CD4-positive, alpha-beta T cell (primary cell): Measurements from ENCODE around the gene QKI. TPM values are rescaled to one million over a fixed set of nuclear protein-coding genes. Genes with fewer than 3 reads are reported as not detected.

Experiments
- ATAC-seq: fragments of 200-7000 bp; cut with Tn5 transposase; one replicate; pipeline ENCODE4 v1.10.0; 2022; ENCODE audit warnings: mild to moderate bottlenecking; ENCODE audit not compliant: poor library complexity
- CTCF ChIA-PET: fragments of 350-600 bp; sonication (Branson Sonifier 250); formaldehyde crosslinking; loops from one replicate; lab custom pipeline; 2021; ENCODE audit warnings: antibody characterized with exemption, inconsistent platforms; lab: Charles Lee
- POLR2A ChIA-PET: fragments of 350-600 bp; sonication (Branson Sonifier 250); formaldehyde crosslinking; loops from one replicate; lab custom pipeline; 2021; ENCODE audit warnings: antibody characterized with exemption, inconsistent platforms; lab: Charles Lee
- DNase-seq, 14 experiments: peaks; one replicate each; pipeline ENCODE4 v3.0.0-alpha.2; 2013 to 2020; ENCODE audit warnings: mixed read lengths in 2 of 14
- H3K27ac ChIP-seq, 2 donors: one replicate each; pipeline versions ENCODE4 v1.5.1 to v1.7.0; 2013; ENCODE audit warnings: low read length in 2 of 2, low read depth in 1 of 2, mild to moderate bottlenecking in 1 of 2
- H3K27me3 ChIP-seq, 2 experiments: 1 replicate in 1 of 2; 2 replicates in 1 of 2; pipeline versions ENCODE4 v1.6.1 to v1.7.0; 2013; ENCODE audit warnings: low read length in 2 of 2, control low read depth in 1 of 2, mild to moderate bottlenecking in 1 of 2, moderate library complexity in 1 of 2; ENCODE audit not compliant: insufficient read depth in 2 of 2, control insufficient read depth in 1 of 2
- H3K36me3 ChIP-seq: one replicate; pipeline ENCODE4 v1.6.1; 2013; ENCODE audit warnings: low read length, control low read depth; ENCODE audit not compliant: insufficient read depth
- H3K4me1 ChIP-seq: one replicate; pipeline ENCODE4 v1.6.1; 2013; ENCODE audit warnings: low read length, control low read depth; ENCODE audit not compliant: insufficient read depth
- H3K4me3 ChIP-seq: one replicate; pipeline ENCODE4 v1.5.1; 2013; ENCODE audit warnings: mild to moderate bottlenecking, low read length, moderate library complexity
- H3K9me3 ChIP-seq, 2 experiments: 1 replicate in 1 of 2; 2 replicates in 1 of 2; pipeline versions ENCODE4 v1.6.1 to v1.7.0; 2013; ENCODE audit warnings: low read length in 2 of 2, mild to moderate bottlenecking in 2 of 2, control low read depth in 1 of 2, moderate library complexity in 1 of 2; ENCODE audit not compliant: control insufficient read depth in 1 of 2, insufficient read depth in 1 of 2
- H3K27ac Mint-ChIP-seq: one replicate; pipeline ENCODE4 v1.8.0; 2020; ENCODE audit warnings: mixed read lengths
- H3K27me3 Mint-ChIP-seq: one replicate; pipeline ENCODE4 v1.8.0; 2021; ENCODE audit warnings: mixed read lengths
- H3K36me3 Mint-ChIP-seq: one replicate; pipeline ENCODE4 v1.8.0; 2021; ENCODE audit warnings: low read depth, mixed read lengths
- H3K4me1 Mint-ChIP-seq: one replicate; pipeline ENCODE4 v1.8.0; 2021; ENCODE audit warnings: low read depth, mixed read lengths
- H3K4me3 Mint-ChIP-seq: one replicate; pipeline ENCODE4 v1.8.0; 2020; ENCODE audit warnings: mild to moderate bottlenecking, mixed read lengths
- H3K9me3 Mint-ChIP-seq: one replicate; pipeline ENCODE4 v1.8.0; 2020; ENCODE audit warnings: mixed read lengths
- intact Hi-C, 2 experiments: fragments of 100-400 bp; cut with DNase I in 1 of 2; cut with micrococcal nuclease in 1 of 2; formaldehyde crosslinking; loops; one replicate each; pipeline versions ENCODE4 v1.15.1 to v1.9.0; 2023 to 2025; cut with DNase I, micrococcal nuclease
- total RNA-seq, 174 experiments: library from RNA in 2 of 174; stranded (reverse) in 2 of 174; gene quantifications; one replicate each; pipeline ENCODE4 v1.2.3 and lab custom pipeline; 2021 to 2026
- TF ChIP-seq, protein P1 (sequence below): fragments of 200-600 bp; IDR thresholded peaks from one replicate; pipeline ENCODE4 v1.8.0; 2022; ENCODE audit warnings: antibody characterized with exemption, mild to moderate bottlenecking

Gene QKI
- total RNA-seq, 2 experiments from 2014 or later: 60.7 to 67.3 TPM

- H3K9me3 ChIP-seq: no peaks in the 10 kb centered on the region
- intact Hi-C loops: no loop called here
- Mint-ChIP-seq H3K36me3 (peaks cover 13% of the 10 kb centered on the region), H3K4me3 (peak overlapping the region; percentile 2), H3K27me3 (no peaks in the 10 kb centered on the region), H3K4me1 (peaks cover 77% of the 10 kb centered on the region), H3K27ac (peak overlapping the region; percentile 94), H3K9me3 (no peaks in the 10 kb centered on the region)
- ChIA-PET CTCF (no interaction called here), POLR2A (interaction anchor here (0.7 to 1.2 kb wide), 4 partner anchors 33 to 52 kb away, joined by 3 read pairs; no protein-coding TSS in a partner anchor)
- TF ChIP-seq, protein P1, sequence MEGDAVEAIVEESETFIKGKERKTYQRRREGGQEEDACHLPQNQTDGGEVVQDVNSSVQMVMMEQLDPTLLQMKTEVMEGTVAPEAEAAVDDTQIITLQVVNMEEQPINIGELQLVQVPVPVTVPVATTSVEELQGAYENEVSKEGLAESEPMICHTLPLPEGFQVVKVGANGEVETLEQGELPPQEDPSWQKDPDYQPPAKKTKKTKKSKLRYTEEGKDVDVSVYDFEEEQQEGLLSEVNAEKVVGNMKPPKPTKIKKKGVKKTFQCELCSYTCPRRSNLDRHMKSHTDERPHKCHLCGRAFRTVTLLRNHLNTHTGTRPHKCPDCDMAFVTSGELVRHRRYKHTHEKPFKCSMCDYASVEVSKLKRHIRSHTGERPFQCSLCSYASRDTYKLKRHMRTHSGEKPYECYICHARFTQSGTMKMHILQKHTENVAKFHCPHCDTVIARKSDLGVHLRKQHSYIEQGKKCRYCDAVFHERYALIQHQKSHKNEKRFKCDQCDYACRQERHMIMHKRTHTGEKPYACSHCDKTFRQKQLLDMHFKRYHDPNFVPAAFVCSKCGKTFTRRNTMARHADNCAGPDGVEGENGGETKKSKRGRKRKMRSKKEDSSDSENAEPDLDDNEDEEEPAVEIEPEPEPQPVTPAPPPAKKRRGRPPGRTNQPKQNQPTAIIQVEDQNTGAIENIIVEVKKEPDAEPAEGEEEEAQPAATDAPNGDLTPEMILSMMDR: no peak
- ATAC-seq (no peak), DNase-seq (peak in 3 of 14 experiments; percentile 22 to 42 (median 34))
- peak overlapping the region; percentile 7 to 29 for H3K27ac ChIP-seq
- no peak overlapping the region for H3K4me3 ChIP-seq
- no peaks in the 10 kb centered on the region for H3K36me3 ChIP-seq
- peaks cover 19% of the 10 kb centered on the region for H3K4me1 ChIP-seq
- no peaks in the 10 kb centered on the region for H3K27me3 ChIP-seq
These were observed 43.4 kb downstream of the QKI start for GRCh38 chr6:163457637-163458561.

DNA sequence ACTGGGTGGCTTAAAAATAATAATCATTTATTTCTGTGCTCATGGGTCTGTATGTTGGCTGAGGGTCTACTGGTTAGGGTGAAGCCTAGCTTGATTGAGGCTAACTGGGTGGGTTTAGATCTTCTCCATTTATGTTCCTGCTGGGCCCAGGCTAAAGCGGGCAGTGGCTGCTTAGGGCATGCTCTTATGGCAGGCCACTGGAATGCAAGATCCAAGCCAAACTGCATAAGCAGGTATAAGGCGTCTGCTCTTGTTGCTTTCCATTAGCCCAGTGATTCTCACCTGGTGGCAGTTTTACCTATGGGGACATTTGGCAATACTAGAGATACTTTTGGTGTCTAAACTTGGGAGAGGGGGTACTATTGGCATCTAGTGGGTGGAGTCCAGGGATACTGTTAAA is 44.5 kb downstream of the QKI start:
- POLR2A ChIA-PET: no interaction called here

DNA sequence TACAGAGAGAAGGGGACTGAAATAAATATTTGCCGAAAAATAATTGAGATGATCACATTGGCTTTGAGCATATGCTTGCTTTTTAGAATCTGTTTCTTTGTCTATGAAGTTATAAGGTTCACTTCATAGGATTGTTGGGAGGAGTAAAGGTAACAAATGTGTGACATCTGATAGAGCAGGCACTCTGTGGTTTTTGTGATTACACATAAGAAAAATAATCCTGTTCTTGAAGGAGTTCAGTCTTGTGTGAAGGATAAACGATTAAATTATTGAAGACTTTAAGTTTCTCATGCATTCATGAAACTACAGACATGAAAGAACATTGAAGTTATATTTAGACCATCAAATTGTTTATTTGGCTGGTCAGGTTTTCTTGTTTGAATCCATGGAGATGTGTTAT is 45.0 kb downstream of the QKI start:
- Histone ChIP-seq H3K36me3 (no peaks in the 10 kb centered on the region), H3K9me3 (no peaks in the 10 kb centered on the region), H3K4me1 (peaks cover 19% of the 10 kb centered on the region), H3K27ac (peak overlapping the region; percentile 51 to 75), H3K27me3 (no peaks in the 10 kb centered on the region), H3K4me3 (peak overlapping the region; percentile 54)
- Mint-ChIP-seq H3K9me3 (no peaks in the 10 kb centered on the region), H3K27ac (peak overlapping the region; percentile 94), H3K4me3 (peak overlapping the region; percentile 67), H3K4me1 (peaks cover 80% of the 10 kb centered on the region), H3K36me3 (peaks cover 27% of the 10 kb centered on the region), H3K27me3 (no peaks in the 10 kb centered on the region)
- ChIA-PET CTCF (no interaction called here), POLR2A (interaction anchor here (1.2 to 2.8 kb wide), 3 partner anchors 44 to 54 kb away, joined by 3 to 29 read pairs (median 4); partner anchors contain the start of gene QKI)
- DNase-seq: peak in 1 of 14 experiments; percentile 17
- ATAC-seq: no peak
- TF ChIP-seq, protein P1: no peak
- intact Hi-C loops: no loop called here

More for the DNA sequence above, 44.5 kb downstream of the QKI start:
- Mint-ChIP-seq H3K4me3 (peak overlapping the region; percentile 67), H3K27me3 (no peaks in the 10 kb centered on the region), H3K27ac (peak overlapping the region; percentile 94), H3K36me3 (peaks cover 22% of the 10 kb centered on the region), H3K9me3 (no peaks in the 10 kb centered on the region), H3K4me1 (peaks cover 80% of the 10 kb centered on the region)
- ATAC-seq: no peak
- H3K4me3 ChIP-seq: no peak overlapping the region
- DNase-seq: no peak
- H3K27ac ChIP-seq: peak overlapping the region; percentile 51 to 75
- CTCF ChIA-PET: no interaction called here
- no peaks in the 10 kb centered on the region for H3K9me3 ChIP-seq
- intact Hi-C loops: no loop called here
- TF ChIP-seq, protein P1: no peak
- no peaks in the 10 kb centered on the region for H3K36me3 ChIP-seq
- peaks cover 19% of the 10 kb centered on the region for H3K4me1 ChIP-seq
- H3K27me3 ChIP-seq: no peaks in the 10 kb centered on the region
